ENCODE measurements around the gene SCYL1.

The SCYL1 gene

GRCh38 chr11:65524741-65525545 is at the start of gene SCYL1:
Gene SCYL1, plus strand, starts transcription at chr11:65525083. Its CDS starts 71 bp downstream, at chr11:65525154.
- peak; percentile 54 for DNase-seq (ENCODE audit: low read depth)

DNA sequence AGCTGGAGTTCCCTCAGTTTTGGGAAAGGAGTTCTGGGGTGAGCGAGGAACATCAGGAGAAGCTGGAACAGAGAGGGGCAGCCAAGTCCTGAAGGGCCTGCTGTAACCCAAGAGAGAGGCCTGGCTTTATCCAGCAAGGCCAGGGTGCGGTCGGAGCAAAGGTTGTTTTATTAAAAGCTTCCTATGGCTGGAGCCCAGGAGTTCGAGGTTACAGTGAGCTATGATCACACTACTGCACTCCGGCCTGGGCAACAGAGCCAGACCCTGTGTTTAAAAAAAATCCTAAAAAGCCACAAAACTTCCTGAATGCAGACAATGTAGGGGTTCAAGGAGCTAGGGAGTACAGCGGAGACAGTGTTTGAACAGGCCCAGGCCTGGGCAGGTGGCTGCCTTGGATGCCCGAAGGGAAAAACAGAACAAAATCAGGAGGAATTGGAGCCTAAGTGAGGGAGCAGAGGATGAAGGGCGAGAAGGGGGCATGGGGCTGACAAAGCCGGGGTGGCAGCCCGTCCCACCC is 48.2 kb upstream of the SCYL1 start:
- DNase-seq (ENCODE audit: low read depth), result peak; percentile 31

GRCh38 chr11:65477149-65477965 is 47.5 kb upstream of the SCYL1 start:
- DNase-seq (ENCODE audit: low read depth), result peak; percentile 90

DNA sequence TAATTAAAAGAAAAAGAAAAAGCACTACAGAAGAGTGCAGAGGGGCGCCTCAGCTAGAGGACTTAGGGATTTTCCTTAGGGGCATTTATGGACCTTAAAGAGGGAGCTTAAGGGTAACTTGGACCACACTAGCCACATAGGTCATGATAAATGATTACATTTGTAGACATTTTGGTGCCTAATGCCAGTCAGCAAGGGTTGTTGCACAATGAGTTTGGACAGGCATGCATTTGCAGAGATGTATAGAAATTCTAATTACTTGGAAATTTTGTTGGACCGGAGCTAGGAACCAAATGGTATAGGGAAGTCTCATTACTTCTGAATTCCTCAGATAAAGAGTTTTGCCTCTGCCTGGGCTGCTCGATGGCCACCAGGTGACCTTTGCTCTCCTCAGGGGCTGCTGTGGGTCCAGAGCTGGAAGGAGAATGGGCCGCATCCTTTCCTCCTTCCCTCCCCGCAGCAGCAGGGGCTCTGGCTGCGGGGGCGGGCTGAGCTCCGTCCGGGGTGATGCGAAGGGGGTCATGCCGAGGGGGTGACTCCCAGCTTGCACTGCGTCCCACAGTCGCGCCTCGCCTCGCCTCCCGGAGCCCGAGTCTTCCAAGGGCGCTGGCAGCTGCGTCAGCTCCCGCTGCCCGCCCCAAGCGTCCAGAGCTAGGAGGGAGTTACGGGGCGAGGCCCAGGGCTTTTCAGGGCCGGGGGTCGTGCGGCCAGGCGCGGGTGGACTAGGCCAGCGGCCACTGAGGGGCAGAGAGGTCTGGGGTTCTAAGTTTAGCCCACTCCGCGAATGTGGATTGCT is 46.3 kb upstream of the SCYL1 start:
- DNase-seq (ENCODE audit: low read depth), result peak; percentile 41

- peak; percentile 96 for DNase-seq (ENCODE audit: low read depth)
Measured at GRCh38 chr11:65479184-65480145, 45.4 kb upstream of the SCYL1 start.

GRCh38 chr11:65482306-65482850 is 42.5 kb upstream of the SCYL1 start:
- no peak for DNase-seq (ENCODE audit: low read depth)

GRCh38 chr11:65485920-65486219 is 39.0 kb upstream of the SCYL1 start:
- no peak for DNase-seq (ENCODE audit: low read depth)

GRCh38 chr11:65486570-65487466 is 38.1 kb upstream of the SCYL1 start:
- no peak for DNase-seq (ENCODE audit: low read depth)

- peak; percentile 100 for DNase-seq (ENCODE audit: low read depth)
Measured at GRCh38 chr11:65487467-65488272, 37.2 kb upstream of the SCYL1 start.

GRCh38 chr11:65488273-65489034 is 36.4 kb upstream of the SCYL1 start:
- peak; percentile 62 for DNase-seq (ENCODE audit: low read depth)

DNA sequence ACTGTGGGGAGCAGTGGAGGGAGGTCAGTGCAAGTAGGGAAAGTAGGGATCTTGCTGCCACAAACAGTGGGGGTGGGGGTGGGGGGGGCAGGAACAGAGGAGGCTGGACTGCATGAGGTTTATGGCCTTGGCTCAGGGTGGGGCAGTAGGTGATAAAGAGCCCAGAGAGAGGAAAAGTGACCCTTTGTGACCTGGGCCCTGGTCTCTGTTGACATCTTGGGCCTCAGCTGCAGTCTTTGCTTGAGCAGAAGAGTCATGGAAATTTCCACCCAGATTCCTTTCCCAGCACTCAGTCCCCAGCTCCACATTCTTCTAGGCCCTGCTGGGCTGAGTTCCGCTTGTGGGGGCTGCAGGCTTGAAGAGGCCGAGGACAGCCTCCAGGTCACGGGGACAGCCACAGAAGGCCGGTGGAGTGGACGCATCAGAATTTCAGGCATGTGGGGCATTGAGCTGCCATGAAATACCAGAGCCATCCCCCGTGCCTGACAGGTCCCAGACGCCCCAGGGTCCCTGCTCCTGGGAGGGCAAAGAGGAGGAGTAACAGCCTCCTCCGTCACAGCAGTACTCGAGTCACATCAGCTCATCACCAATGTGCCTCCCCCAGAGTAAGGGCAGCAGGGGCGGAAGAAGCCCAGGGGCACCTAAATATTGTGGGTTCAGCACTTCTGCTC is 35.7 kb upstream of the SCYL1 start:
- DNase-seq (ENCODE audit: low read depth), result peak; percentile 72

DNA sequence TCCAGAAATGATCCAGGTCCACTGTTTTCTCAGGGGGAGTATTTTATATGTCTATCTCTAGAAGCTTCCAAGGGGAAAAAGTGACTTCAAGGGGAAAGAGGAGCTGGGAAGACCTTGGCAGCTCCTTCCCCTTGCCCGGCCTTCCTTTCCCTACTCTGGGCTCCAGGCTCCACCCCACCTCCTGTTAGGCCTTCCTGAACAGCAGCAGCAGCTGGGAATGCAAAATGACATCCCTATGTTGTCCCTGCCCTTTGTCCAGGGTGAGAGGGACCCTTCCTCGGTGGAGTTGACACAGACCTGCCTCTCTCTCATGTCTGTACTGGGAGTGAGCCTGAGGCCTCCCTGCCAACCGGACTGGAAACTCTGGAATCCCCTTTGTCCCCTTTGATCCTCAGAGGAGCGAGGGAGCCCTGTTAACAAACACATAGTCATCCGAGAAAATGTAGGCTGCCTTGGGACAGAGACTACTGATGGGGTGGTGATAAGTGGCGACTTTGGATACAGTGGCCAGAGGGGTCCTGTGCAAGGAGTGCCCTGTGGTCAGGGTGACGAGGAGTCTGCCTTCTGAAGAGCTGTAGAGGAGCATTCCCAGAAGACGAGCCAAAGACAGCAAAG is 35.1 kb upstream of the SCYL1 start:
- peak; percentile 38 for DNase-seq (ENCODE audit: low read depth)

- no peak for DNase-seq (ENCODE audit: low read depth)
Measured at GRCh38 chr11:65491163-65491465, 33.8 kb upstream of the SCYL1 start.

- DNase-seq (ENCODE audit: low read depth), result peak; percentile 98
Measured at GRCh38 chr11:65491614-65492386, 33.1 kb upstream of the SCYL1 start.

GRCh38 chr11:65492387-65492636 is 32.6 kb upstream of the SCYL1 start:
- no peak for DNase-seq (ENCODE audit: low read depth)

DNA sequence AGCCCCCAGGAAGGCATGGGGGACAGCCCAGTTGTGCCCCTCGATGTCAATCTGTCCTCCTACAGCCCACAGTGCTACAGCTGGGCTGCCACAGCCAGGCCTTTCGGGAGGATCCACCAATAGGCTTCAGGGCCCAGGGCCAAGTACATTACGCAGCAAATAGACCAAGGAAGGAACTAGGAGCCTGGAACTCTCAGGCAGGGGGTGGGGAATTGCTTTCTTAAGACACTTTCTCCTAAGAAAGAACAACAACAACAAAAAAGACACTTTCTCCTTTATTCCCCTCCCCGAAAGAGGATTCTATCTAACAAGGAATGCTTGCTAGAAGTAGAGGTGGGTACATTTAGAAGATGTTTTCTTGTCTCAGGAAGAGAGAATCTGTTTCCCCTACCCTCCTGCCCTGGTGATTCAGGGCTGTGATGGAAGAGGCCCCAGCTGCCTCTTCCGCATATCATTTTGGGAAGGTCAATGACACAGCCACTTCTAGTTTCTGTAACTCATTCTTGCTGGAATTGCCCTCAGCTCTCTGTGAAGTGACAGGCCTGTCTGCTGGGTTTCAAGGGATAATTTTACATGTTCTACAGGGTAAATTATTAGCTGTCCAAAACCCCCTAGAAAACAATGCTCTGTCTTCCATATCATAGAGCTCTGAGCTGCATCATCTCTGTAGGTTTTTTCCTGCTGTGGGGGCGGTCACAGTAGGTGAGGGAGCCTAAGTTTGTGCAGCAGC is 32.1 kb upstream of the SCYL1 start:
- DNase-seq (ENCODE audit: low read depth), result peak; percentile 88
